Mammary epithelial cell (primary cell): Measurements from ENCODE around the gene WNT7A.

Experiments
- EZH2 ChIP-seq: IDR thresholded peaks from 2 replicates; pipeline ENCODE4 v1.6.1; 2012; ENCODE audit warnings: low read length, inconsistent platforms, borderline replicate concordance
- TF ChIP-seq, protein P1 (sequence below), 2 donors: IDR thresholded peaks in 1 of 2; conservative IDR thresholded peaks in 1 of 2; 2 replicates each; pipeline ENCODE4 v1.5.1; 2011 to 2012; ENCODE audit warnings: inconsistent platforms in 2 of 2, low read length in 2 of 2, mild to moderate bottlenecking in 2 of 2, control low read depth in 1 of 2, low read depth in 1 of 2; ENCODE audit not compliant: insufficient read depth in 1 of 2; ENCODE audit errors: extremely low read depth in 1 of 2

- TF ChIP-seq, protein P1, sequence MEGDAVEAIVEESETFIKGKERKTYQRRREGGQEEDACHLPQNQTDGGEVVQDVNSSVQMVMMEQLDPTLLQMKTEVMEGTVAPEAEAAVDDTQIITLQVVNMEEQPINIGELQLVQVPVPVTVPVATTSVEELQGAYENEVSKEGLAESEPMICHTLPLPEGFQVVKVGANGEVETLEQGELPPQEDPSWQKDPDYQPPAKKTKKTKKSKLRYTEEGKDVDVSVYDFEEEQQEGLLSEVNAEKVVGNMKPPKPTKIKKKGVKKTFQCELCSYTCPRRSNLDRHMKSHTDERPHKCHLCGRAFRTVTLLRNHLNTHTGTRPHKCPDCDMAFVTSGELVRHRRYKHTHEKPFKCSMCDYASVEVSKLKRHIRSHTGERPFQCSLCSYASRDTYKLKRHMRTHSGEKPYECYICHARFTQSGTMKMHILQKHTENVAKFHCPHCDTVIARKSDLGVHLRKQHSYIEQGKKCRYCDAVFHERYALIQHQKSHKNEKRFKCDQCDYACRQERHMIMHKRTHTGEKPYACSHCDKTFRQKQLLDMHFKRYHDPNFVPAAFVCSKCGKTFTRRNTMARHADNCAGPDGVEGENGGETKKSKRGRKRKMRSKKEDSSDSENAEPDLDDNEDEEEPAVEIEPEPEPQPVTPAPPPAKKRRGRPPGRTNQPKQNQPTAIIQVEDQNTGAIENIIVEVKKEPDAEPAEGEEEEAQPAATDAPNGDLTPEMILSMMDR (conservative IDR thresholded peaks at IDR 0.05 in 1 of 2, IDR thresholded peaks at IDR 0.05 in 1 of 2; ENCODE audit: extremely low read depth in 1 of 2, insufficient read depth in 1 of 2, low read depth in 1 of 2, low read length in 2 of 2), result no peak
- no peak for TF ChIP-seq EZH2
Measured at GRCh38 chr3:13876451-13877100, 3.3 kb downstream of the WNT7A start.
